ENCODE results near the gene SYNE1. TPM values are rescaled to one million over a fixed set of nuclear protein-coding genes. Genes with fewer than 3 reads are reported as not detected.

Gene SYNE1
- total RNA-seq, 2 donors from 2014 or later: 135 to 160 TPM

- no peak overlapping the region for H3K4me3 ChIP-seq
- TF ChIP-seq CTCF (IDR thresholded peaks at IDR 0.05): peak; percentile 11 to 74
- H3K4me1 ChIP-seq: peaks cover 0 to 2% of the 10 kb centered on the region in 2 donors
- no peaks in the 10 kb centered on the region for H3K36me3 ChIP-seq
- H3K27ac ChIP-seq: no peak overlapping the region
- no peaks in the 10 kb centered on the region for H3K9me3 ChIP-seq
- H3K27me3 ChIP-seq: no peaks in the 10 kb centered on the region
- DNase-seq (ENCODE audit: low spot score): peak; percentile 72
Measured at GRCh38 chr6:152642578-152643375, 5.6 kb upstream of the SYNE1 start.

GRCh38 chr6:152636609-152637295, 410 bp downstream of the SYNE1 start:
- TF ChIP-seq CTCF (IDR thresholded peaks at IDR 0.05): no peak
- Histone ChIP-seq H3K36me3 (no peaks in the 10 kb centered on the region), H3K4me3 (peak overlapping the region; percentile 50 to 75), H3K9me3 (no peaks in the 10 kb centered on the region), H3K27me3 (no peaks in the 10 kb centered on the region), H3K27ac (peak overlapping the region; percentile 63 to 73), H3K4me1 (peaks cover 0 to 15% of the 10 kb centered on the region in 2 donors)
- no peak for DNase-seq (ENCODE audit: low spot score)

GRCh38 chr6:152636021-152636608, 1.0 kb downstream of the SYNE1 start:
- peak overlapping the region; percentile 50 to 75 for H3K4me3 ChIP-seq
- no peaks in the 10 kb centered on the region for H3K36me3 ChIP-seq
- no peak for DNase-seq (ENCODE audit: low spot score)
- no peaks in the 10 kb centered on the region for H3K9me3 ChIP-seq
- TF ChIP-seq CTCF (IDR thresholded peaks at IDR 0.05): no peak
- peak overlapping the region; percentile 63 to 73 for H3K27ac ChIP-seq
- H3K27me3 ChIP-seq: no peaks in the 10 kb centered on the region
- peaks cover 0 to 15% of the 10 kb centered on the region in 2 donors for H3K4me1 ChIP-seq

GRCh38 chr6:152634773-152635172, 2.4 kb downstream of the SYNE1 start:
- H3K4me3 ChIP-seq: no peak overlapping the region

More at GRCh38 chr6:152634773-152635172, 2.4 kb downstream of the SYNE1 start:
- TF ChIP-seq CTCF (IDR thresholded peaks at IDR 0.05): no peak
- DNase-seq (ENCODE audit: low spot score): no peak
- no peak overlapping the region for H3K27ac ChIP-seq
- H3K36me3 ChIP-seq: no peaks in the 10 kb centered on the region
- H3K4me1 ChIP-seq: peaks cover 0 to 15% of the 10 kb centered on the region in 2 donors
- no peaks in the 10 kb centered on the region for H3K9me3 ChIP-seq
- no peaks in the 10 kb centered on the region for H3K27me3 ChIP-seq

All from right atrium auricular region (tissue), 2 donors.